HG02973 (cell line): ENCODE results near the gene ANKRD11.
A peak's percentile ranks its signal among the peaks of the same experiment; 100 is the strongest.
"Not testable (repeated sequence)": the region's sequence is repeated elsewhere in the genome, so short reads cannot be mapped to it uniquely, and the experiment has no call there.

Source experiments
- ATAC-seq: cut with Tn5 transposase; IDR thresholded peaks from one replicate; pipeline ENCODE4 v1.9.1; 2021; ENCODE audit warnings: moderate library complexity; ENCODE audit not compliant: unreplicated experiment

ANKRD11 gene

GRCh38 chr16:89435059-89435458, 55.3 kb downstream of the ANKRD11 start:
- ATAC-seq, result not testable (repeated sequence)

GRCh38 chr16:89434490-89434889, 55.9 kb downstream of the ANKRD11 start:
- no peak for ATAC-seq

- not testable (repeated sequence) for ATAC-seq
Measured at GRCh38 chr16:89433363-89433984, 56.9 kb downstream of the ANKRD11 start.

- ATAC-seq, result no peak
Measured at GRCh38 chr16:89431630-89432029, 58.7 kb downstream of the ANKRD11 start.

- no peak for ATAC-seq
Measured at GRCh38 chr16:89431158-89431584, 59.2 kb downstream of the ANKRD11 start.

- ATAC-seq, result no peak
Measured at GRCh38 chr16:89430436-89431157, 59.8 kb downstream of the ANKRD11 start.

- not testable (repeated sequence) for ATAC-seq
Measured at GRCh38 chr16:89428605-89429004, 61.8 kb downstream of the ANKRD11 start.

- ATAC-seq, result no peak
Measured at GRCh38 chr16:89426736-89427530, 63.4 kb downstream of the ANKRD11 start.

- no peak for ATAC-seq
Measured at GRCh38 chr16:89425523-89425922, 64.8 kb downstream of the ANKRD11 start.

GRCh38 chr16:89423681-89424260, 66.6 kb downstream of the ANKRD11 start:
- no peak for ATAC-seq

GRCh38 chr16:89422905-89423630, 67.3 kb downstream of the ANKRD11 start:
- peak; percentile 59 for ATAC-seq

- ATAC-seq, result peak; percentile 56
Measured at GRCh38 chr16:89422527-89422904, 67.8 kb downstream of the ANKRD11 start.

GRCh38 chr16:89421300-89421699, 69.1 kb downstream of the ANKRD11 start:
- ATAC-seq, result not testable (repeated sequence)

GRCh38 chr16:89420204-89420603, 70.2 kb downstream of the ANKRD11 start:
- no peak for ATAC-seq

- no peak for ATAC-seq
Measured at GRCh38 chr16:89418352-89418751, 72.0 kb downstream of the ANKRD11 start.

GRCh38 chr16:89417352-89417751, 73.0 kb downstream of the ANKRD11 start:
- ATAC-seq, result no peak

GRCh38 chr16:89413811-89414585, 76.4 kb downstream of the ANKRD11 start:
- ATAC-seq, result no peak

- no peak for ATAC-seq
Measured at GRCh38 chr16:89412811-89413210, 77.5 kb downstream of the ANKRD11 start.

GRCh38 chr16:89411335-89411850, 79.0 kb downstream of the ANKRD11 start:
- no peak for ATAC-seq
